ENCODE measurements around the gene FPGS. TPM values are rescaled to one million over a fixed set of nuclear protein-coding genes. Genes with fewer than 3 reads are reported as not detected.

Gene FPGS, protein sequence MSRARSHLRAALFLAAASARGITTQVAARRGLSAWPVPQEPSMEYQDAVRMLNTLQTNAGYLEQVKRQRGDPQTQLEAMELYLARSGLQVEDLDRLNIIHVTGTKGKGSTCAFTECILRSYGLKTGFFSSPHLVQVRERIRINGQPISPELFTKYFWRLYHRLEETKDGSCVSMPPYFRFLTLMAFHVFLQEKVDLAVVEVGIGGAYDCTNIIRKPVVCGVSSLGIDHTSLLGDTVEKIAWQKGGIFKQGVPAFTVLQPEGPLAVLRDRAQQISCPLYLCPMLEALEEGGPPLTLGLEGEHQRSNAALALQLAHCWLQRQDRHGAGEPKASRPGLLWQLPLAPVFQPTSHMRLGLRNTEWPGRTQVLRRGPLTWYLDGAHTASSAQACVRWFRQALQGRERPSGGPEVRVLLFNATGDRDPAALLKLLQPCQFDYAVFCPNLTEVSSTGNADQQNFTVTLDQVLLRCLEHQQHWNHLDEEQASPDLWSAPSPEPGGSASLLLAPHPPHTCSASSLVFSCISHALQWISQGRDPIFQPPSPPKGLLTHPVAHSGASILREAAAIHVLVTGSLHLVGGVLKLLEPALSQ
- total RNA-seq, result 10 to 100 TPM; 32.1 to 47.9 (median 35.8) TPM
- polyA plus RNA-seq, result 10 to 100 TPM in 2 of 3 donors, 1 to 10 TPM in 1; 9.2 to 51.3 (median 16.8) TPM

DNA sequence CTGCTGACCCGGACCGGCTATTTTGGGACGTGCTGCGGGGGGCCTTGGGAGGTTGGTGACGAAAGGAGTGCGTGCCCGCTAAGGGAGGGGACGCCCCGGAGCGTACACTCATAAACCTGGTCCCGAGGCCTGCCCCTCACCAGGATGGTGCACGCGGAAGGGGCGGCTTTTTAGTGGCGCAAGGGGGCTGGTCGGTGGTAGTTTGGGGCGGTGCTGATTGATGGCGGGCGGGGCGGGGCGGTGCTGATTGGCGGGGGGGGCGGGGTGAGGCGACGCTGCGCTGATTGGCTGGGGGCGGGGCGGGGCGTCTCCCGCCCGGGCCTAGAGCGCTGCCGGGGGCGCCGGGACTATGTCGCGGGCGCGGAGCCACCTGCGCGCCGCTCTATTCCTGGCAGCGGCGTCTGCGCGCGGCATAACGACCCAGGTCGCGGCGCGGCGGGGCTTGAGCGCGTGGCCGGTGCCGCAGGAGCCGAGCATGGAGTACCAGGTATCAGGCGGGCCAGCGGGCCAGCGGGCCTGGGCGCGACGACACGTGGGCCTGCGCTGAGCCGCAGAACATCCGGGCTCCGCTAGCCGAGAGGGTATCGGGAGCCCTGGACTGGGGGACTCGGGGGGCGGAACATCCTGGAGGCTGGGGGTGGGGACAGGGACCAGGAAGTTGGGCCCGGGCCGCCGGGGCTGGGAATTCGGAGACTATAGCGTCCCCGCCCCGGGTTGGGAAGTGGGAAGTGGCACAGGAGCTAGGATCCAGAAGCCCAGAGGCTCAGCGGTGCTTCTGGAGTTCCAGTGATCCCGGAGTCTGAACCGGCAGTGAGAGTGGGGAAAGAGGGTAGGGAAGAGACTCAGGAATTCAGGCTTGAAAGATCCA, at the start of gene FPGS:
Gene FPGS (plus strand): TSS at position 307 of the 868 bp plus-strand sequence. CDS start 43 bp downstream, at position 350.
- TF ChIP-seq, protein P1, sequence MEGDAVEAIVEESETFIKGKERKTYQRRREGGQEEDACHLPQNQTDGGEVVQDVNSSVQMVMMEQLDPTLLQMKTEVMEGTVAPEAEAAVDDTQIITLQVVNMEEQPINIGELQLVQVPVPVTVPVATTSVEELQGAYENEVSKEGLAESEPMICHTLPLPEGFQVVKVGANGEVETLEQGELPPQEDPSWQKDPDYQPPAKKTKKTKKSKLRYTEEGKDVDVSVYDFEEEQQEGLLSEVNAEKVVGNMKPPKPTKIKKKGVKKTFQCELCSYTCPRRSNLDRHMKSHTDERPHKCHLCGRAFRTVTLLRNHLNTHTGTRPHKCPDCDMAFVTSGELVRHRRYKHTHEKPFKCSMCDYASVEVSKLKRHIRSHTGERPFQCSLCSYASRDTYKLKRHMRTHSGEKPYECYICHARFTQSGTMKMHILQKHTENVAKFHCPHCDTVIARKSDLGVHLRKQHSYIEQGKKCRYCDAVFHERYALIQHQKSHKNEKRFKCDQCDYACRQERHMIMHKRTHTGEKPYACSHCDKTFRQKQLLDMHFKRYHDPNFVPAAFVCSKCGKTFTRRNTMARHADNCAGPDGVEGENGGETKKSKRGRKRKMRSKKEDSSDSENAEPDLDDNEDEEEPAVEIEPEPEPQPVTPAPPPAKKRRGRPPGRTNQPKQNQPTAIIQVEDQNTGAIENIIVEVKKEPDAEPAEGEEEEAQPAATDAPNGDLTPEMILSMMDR (IDR thresholded peaks at IDR 0.05), result no peak
- TF ChIP-seq POLR2AphosphoS5 (IDR thresholded peaks at IDR 0.05), result peak; percentile 36 to 75 (median 60)
- TF ChIP-seq POLR2A (IDR thresholded peaks at IDR 0.05), result peak; percentile 48 to 50
- TF ChIP-seq EP300 (IDR thresholded peaks at IDR 0.05), result no peak
- peak within 1 kb of the TSS; percentile 88 to 95 (median 92) for H3K27ac ChIP-seq
- 0 to 1% methylated on average over 83 of the region's 83 CpGs for WGBS, 2 donors
- H3K4me1 ChIP-seq, result peaks cover 0 to 27% (median 24%) of the 10 kb centered on the region in 4 donors
- H3K36me3 ChIP-seq, result peaks cover 5 to 32% (median 13%) of the 10 kb centered on the region in 4 donors
- H3K4me3 ChIP-seq, result peak within 1 kb of the TSS; percentile 50 to 81 (median 70)
- no peaks in the 10 kb centered on the region for H3K27me3 ChIP-seq
- H3K9me3 ChIP-seq, result no peaks in the 10 kb centered on the region
- peak; percentile 96 for DNase-seq
- intact Hi-C loops (cut with DNase I), result loop anchor here (2.0 to 5.0 kb wide), 3 partner anchors 18 to 114 kb away; partner anchors contain the start of gene ST6GALNAC4

DNA sequence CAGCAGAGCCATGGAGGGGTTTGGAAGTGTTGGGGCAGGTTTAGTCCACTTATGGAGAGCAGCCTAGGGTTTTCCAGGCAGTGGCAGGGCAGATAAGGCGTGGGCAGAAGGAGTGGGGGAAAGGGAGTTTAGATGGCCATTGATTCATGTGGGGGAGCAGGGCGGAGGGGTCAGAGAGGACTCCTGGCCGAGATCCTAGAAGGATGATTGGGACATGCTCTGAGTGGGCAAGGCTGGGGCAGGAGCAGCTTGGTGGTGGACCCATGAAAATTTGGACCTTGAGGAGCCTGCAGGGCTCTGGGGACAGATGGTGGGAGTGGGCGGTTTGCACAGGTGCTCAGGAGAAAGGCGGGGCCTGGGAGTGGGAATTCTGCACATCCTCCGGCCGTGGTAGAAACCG, 49.5 kb upstream of the FPGS start:
- no peak overlapping the region for H3K27ac ChIP-seq
- peaks cover 16 to 74% (median 45%) of the 10 kb centered on the region in 3 donors for H3K27me3 ChIP-seq
- intact Hi-C loops (cut with DNase I), result no loop called here
- H3K36me3 ChIP-seq, result no peaks in the 10 kb centered on the region
- peaks cover 0 to 14% (median 13%) of the 10 kb centered on the region in 4 donors for H3K4me1 ChIP-seq
- H3K4me3 ChIP-seq, result no peak overlapping the region
- H3K9me3 ChIP-seq, result no peaks in the 10 kb centered on the region
- no peak for TF ChIP-seq POLR2AphosphoS5 (IDR thresholded peaks at IDR 0.05)
- no peak for TF ChIP-seq POLR2A (IDR thresholded peaks at IDR 0.05)
- TF ChIP-seq, protein P1 (IDR thresholded peaks at IDR 0.05), result no peak
- no peak for TF ChIP-seq EP300 (IDR thresholded peaks at IDR 0.05)
- whole genome bisulfite sequencing, 2 donors, result 45 to 80% methylated on average over 8 of the region's 8 CpGs
- DNase-seq, result no peak

DNA sequence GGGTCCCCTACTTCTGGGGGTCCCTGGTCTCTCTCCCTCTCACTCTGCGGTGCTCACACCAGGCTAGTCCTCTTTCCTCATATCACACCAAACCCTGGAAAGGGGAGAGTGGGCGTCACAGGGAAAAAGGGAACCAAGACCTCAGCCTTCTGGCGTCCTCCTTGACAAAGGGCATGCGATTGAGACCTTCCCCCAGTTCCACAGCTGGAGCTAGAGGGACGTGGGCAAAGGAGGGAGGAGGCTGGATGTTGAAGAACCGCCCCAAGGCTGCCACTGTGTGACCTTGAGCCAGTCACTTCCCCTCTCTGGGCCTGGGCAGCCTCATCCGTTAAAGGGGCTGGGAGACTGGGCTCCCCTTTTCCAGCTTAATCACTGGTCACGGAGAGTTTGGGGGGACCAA, 49.1 kb upstream of the FPGS start:
- TF ChIP-seq POLR2A (IDR thresholded peaks at IDR 0.05) (no peak), EP300 (IDR thresholded peaks at IDR 0.05) (no peak), POLR2AphosphoS5 (IDR thresholded peaks at IDR 0.05) (no peak)
- no peak overlapping the region for H3K4me3 ChIP-seq
- peaks cover 0 to 14% (median 13%) of the 10 kb centered on the region in 4 donors for H3K4me1 ChIP-seq
- intact Hi-C loops (cut with DNase I), result no loop called here
- 53 to 72% methylated on average over 8 of the region's 8 CpGs for WGBS, 2 donors
- H3K9me3 ChIP-seq, result no peaks in the 10 kb centered on the region
- DNase-seq, result no peak
- no peaks in the 10 kb centered on the region for H3K36me3 ChIP-seq
- H3K27ac ChIP-seq, result no peak overlapping the region
- peaks cover 16 to 79% (median 45%) of the 10 kb centered on the region in 3 donors for H3K27me3 ChIP-seq

DNA sequence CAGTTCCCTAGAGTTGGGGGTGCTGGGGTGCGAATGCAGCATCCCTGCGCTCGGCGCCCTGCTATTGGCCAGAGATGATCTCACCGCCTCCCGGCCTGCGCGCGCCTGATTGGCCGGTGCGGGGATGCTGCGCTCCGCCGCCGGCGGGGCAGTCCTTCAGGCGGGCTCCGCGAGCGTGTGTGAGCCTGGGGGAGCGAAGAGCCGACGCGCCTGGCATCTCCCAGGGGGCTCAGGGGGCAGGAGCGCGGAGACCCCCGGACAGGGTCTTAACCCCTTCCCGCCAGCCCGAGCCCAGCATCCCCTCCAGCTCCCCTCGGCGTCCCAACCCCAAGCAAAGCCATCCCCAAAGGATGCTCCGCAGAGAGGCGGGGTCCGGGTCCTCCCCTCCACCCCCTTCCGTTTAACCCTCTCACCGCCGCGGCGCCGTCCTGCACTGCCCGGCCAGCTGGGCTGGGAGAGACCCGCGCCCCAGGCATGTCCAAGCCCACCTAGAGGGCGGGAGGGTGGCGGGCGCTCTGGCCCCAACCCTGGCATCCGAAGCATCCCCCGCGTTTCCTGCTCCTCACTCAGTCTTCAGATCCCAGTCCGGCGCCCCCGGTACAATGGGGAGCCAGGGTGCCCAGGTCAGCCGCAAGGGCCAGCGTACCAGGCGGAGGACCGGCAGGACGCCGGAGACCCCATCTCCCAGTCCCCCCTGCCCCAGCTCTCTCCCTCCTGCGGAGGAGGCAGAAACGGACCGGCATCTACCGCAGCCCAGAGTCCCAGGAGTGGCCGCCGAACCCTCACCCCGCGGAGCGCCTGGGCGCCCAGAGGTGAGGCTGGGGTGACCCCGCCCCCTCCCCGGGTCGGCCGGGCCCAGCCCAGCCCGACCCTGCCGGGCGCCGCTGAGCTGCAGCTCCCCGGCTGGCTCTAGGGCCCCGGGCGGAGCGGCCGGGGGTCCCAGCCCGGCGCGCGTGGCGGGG, 48.3 kb upstream of the FPGS start:
- no peak for TF ChIP-seq POLR2AphosphoS5 (IDR thresholded peaks at IDR 0.05)
- TF ChIP-seq, protein P1 (IDR thresholded peaks at IDR 0.05), result no peak
- peaks cover 0 to 14% (median 13%) of the 10 kb centered on the region in 4 donors for H3K4me1 ChIP-seq
- DNase-seq, result no peak
- H3K27ac ChIP-seq, result no peak overlapping the region
- intact Hi-C loops (cut with DNase I), result no loop called here
- WGBS, 2 donors, result 17 to 57% methylated on average over 86 of the region's 86 CpGs
- no peaks in the 10 kb centered on the region for H3K9me3 ChIP-seq
- H3K36me3 ChIP-seq, result no peaks in the 10 kb centered on the region
- peaks cover 16 to 79% (median 49%) of the 10 kb centered on the region in 3 donors for H3K27me3 ChIP-seq
- no peak overlapping the region for H3K4me3 ChIP-seq
